ENCODE measurements around the gene RMDN2.

Gene RMDN2

DNA sequence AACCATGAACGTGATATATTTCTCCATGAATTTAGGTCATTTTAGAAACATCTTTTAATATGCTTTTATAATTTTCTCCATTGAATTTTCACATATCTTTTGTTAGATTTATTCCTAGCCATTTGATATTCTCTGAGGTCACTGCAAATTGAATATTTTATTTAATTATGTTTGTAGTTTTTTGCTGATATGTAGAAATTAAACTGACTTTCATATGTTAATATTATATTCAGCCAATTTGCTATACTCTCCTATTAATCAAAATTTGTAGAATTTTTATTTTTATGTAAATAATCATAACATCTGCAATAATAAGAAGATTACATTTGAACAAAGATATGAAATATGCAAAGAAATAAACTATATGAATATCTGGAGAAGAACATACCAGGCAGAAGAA, 46.9 kb downstream of the RMDN2 start:
- H3K36me3 ChIP-seq (ENCODE audit: control insufficient read depth in 2 of 2, insufficient read depth in 2 of 2, low read length in 2 of 2): no peaks in the 10 kb centered on the region
- no peak overlapping the region for H3K27ac ChIP-seq (ENCODE audit: low read length)
- H3K4me1 ChIP-seq (ENCODE audit: control insufficient read depth, insufficient read depth, low read length): no peaks in the 10 kb centered on the region
- H3K9me3 ChIP-seq (ENCODE audit: control insufficient read depth in 2 of 2, low read length in 2 of 2): no peaks in the 10 kb centered on the region
- H3K27me3 ChIP-seq (ENCODE audit: control insufficient read depth in 1 of 2, insufficient read depth in 2 of 2, low read length in 2 of 2): no peaks in the 10 kb centered on the region
- no peak overlapping the region for H3K4me3 ChIP-seq (ENCODE audit: low read length in 2 of 2)
- H3K9ac ChIP-seq (ENCODE audit: low read length in 2 of 2): no peak overlapping the region

GRCh38 chr2:37973615-37974353, 48.7 kb downstream of the RMDN2 start:
- H3K4me3 ChIP-seq (ENCODE audit: low read length in 2 of 2): no peak overlapping the region
- H3K27me3 ChIP-seq (ENCODE audit: control insufficient read depth in 1 of 2, insufficient read depth in 2 of 2, low read length in 2 of 2): no peaks in the 10 kb centered on the region
- no peak overlapping the region for H3K9ac ChIP-seq (ENCODE audit: low read length in 2 of 2)
- H3K36me3 ChIP-seq (ENCODE audit: control insufficient read depth in 2 of 2, insufficient read depth in 2 of 2, low read length in 2 of 2): no peaks in the 10 kb centered on the region
- H3K4me1 ChIP-seq (ENCODE audit: control insufficient read depth, insufficient read depth, low read length): no peaks in the 10 kb centered on the region
- H3K27ac ChIP-seq (ENCODE audit: low read length): no peak overlapping the region
- H3K9me3 ChIP-seq (ENCODE audit: control insufficient read depth in 2 of 2, low read length in 2 of 2): no peaks in the 10 kb centered on the region

GRCh38 chr2:37975808-37976207, 50.7 kb downstream of the RMDN2 start:
- Histone ChIP-seq H3K4me3 (ENCODE audit: low read length in 2 of 2) (no peak overlapping the region), H3K4me1 (ENCODE audit: control insufficient read depth, insufficient read depth, low read length) (no peaks in the 10 kb centered on the region), H3K36me3 (ENCODE audit: control insufficient read depth in 2 of 2, insufficient read depth in 2 of 2, low read length in 2 of 2) (no peaks in the 10 kb centered on the region), H3K27ac (ENCODE audit: low read length) (no peak overlapping the region), H3K9ac (ENCODE audit: low read length in 2 of 2) (no peak overlapping the region), H3K9me3 (ENCODE audit: control insufficient read depth in 2 of 2, low read length in 2 of 2) (no peaks in the 10 kb centered on the region), H3K27me3 (ENCODE audit: control insufficient read depth in 1 of 2, insufficient read depth in 2 of 2, low read length in 2 of 2) (no peaks in the 10 kb centered on the region)

DNA sequence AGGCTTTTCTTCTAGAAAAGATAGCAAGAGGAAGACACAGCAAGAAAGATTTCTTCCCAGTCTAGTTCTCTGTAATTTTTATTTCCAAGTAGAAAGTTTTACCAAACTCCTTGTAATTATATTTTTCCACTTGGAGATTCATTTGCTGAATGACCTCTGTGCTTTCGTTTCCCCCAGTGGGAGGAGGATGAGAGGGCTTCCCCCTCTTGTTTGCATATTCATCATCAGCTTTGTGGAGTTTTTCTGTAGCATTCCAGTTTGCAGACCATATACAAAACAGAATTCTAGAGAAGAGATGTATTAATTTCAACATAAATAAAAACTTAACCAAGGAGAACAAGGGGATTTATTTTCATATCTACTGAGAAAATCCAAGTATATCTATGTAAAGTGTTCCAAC, 51.3 kb downstream of the RMDN2 start:
- no peaks in the 10 kb centered on the region for H3K36me3 ChIP-seq (ENCODE audit: control insufficient read depth in 2 of 2, insufficient read depth in 2 of 2, low read length in 2 of 2)
- no peaks in the 10 kb centered on the region for H3K9me3 ChIP-seq (ENCODE audit: control insufficient read depth in 2 of 2, low read length in 2 of 2)
- no peaks in the 10 kb centered on the region for H3K4me1 ChIP-seq (ENCODE audit: control insufficient read depth, insufficient read depth, low read length)
- no peak overlapping the region for H3K9ac ChIP-seq (ENCODE audit: low read length in 2 of 2)
- H3K27ac ChIP-seq (ENCODE audit: low read length): no peak overlapping the region
- H3K27me3 ChIP-seq (ENCODE audit: control insufficient read depth in 1 of 2, insufficient read depth in 2 of 2, low read length in 2 of 2): no peaks in the 10 kb centered on the region
- no peak overlapping the region for H3K4me3 ChIP-seq (ENCODE audit: low read length in 2 of 2)

DNA sequence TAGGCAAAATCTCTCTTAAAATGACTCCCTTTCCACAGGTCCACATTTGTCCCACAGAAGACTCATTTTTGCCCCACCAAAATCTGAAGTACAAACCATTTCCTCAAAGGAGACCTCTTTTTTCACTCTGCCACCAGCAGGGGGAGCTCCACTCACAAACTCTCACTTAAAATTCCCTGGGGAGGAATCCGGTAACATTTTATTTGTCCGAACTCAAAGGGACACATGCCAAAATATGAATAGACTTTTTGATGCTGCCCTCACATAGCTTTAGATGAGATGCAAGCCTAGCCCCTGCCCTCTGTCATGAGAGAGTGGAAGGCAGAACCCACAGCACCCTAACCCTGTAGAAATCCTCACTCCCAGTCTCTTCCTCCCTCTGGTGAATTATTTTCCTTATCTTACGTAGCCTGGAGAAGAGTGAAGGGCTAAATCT, 57.1 kb downstream of the RMDN2 start:
- Histone ChIP-seq H3K36me3 (ENCODE audit: control insufficient read depth in 2 of 2, insufficient read depth in 2 of 2, low read length in 2 of 2) (no peaks in the 10 kb centered on the region), H3K27ac (ENCODE audit: low read length) (no peak overlapping the region), H3K9ac (ENCODE audit: low read length in 2 of 2) (peak overlapping the region; percentile 25 to 37), H3K9me3 (ENCODE audit: control insufficient read depth in 2 of 2, low read length in 2 of 2) (no peaks in the 10 kb centered on the region), H3K4me1 (ENCODE audit: control insufficient read depth, insufficient read depth, low read length) (no peaks in the 10 kb centered on the region), H3K4me3 (ENCODE audit: low read length in 2 of 2) (peak overlapping the region; percentile 53 to 72), H3K27me3 (ENCODE audit: control insufficient read depth in 1 of 2, insufficient read depth in 2 of 2, low read length in 2 of 2) (no peaks in the 10 kb centered on the region)

GRCh38 chr2:37982847-37983246, 57.8 kb downstream of the RMDN2 start:
- Histone ChIP-seq H3K27me3 (ENCODE audit: control insufficient read depth in 1 of 2, insufficient read depth in 2 of 2, low read length in 2 of 2) (no peaks in the 10 kb centered on the region), H3K4me1 (ENCODE audit: control insufficient read depth, insufficient read depth, low read length) (no peaks in the 10 kb centered on the region), H3K4me3 (ENCODE audit: low read length in 2 of 2) (no peak overlapping the region), H3K27ac (ENCODE audit: low read length) (no peak overlapping the region), H3K9ac (ENCODE audit: low read length in 2 of 2) (no peak overlapping the region), H3K9me3 (ENCODE audit: control insufficient read depth in 2 of 2, low read length in 2 of 2) (no peaks in the 10 kb centered on the region), H3K36me3 (ENCODE audit: control insufficient read depth in 2 of 2, insufficient read depth in 2 of 2, low read length in 2 of 2) (no peaks in the 10 kb centered on the region)

DNA sequence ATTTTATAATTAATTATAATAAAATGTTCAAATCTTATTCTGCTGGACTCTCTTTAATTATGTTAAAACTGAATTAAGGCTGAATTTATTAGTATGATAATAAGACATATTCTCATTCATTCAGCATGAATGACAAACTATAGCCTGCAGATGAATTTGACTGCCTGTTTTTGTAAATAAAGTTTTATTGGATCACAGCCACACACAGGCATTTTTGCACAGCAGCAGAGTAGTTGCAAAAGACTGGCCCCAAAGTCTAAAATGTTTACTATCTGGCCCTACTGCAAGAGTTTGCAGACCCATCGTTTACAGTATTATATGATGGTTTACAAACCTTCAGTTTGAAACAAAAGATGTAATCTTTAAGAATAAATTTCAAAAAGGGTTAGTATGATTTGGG, 58.6 kb downstream of the RMDN2 start:
- Histone ChIP-seq H3K27me3 (ENCODE audit: control insufficient read depth in 1 of 2, insufficient read depth in 2 of 2, low read length in 2 of 2) (no peaks in the 10 kb centered on the region), H3K36me3 (ENCODE audit: control insufficient read depth in 2 of 2, insufficient read depth in 2 of 2, low read length in 2 of 2) (no peaks in the 10 kb centered on the region), H3K9ac (ENCODE audit: low read length in 2 of 2) (no peak overlapping the region), H3K27ac (ENCODE audit: low read length) (no peak overlapping the region), H3K4me1 (ENCODE audit: control insufficient read depth, insufficient read depth, low read length) (no peaks in the 10 kb centered on the region), H3K4me3 (ENCODE audit: low read length in 2 of 2) (no peak overlapping the region), H3K9me3 (ENCODE audit: control insufficient read depth in 2 of 2, low read length in 2 of 2) (no peaks in the 10 kb centered on the region)

- Histone ChIP-seq H3K4me3 (ENCODE audit: low read length in 2 of 2) (no peak overlapping the region), H3K9me3 (ENCODE audit: control insufficient read depth in 2 of 2, low read length in 2 of 2) (no peaks in the 10 kb centered on the region), H3K27ac (ENCODE audit: low read length) (no peak overlapping the region), H3K4me1 (ENCODE audit: control insufficient read depth, insufficient read depth, low read length) (no peaks in the 10 kb centered on the region), H3K27me3 (ENCODE audit: control insufficient read depth in 1 of 2, insufficient read depth in 2 of 2, low read length in 2 of 2) (no peaks in the 10 kb centered on the region), H3K36me3 (ENCODE audit: control insufficient read depth in 2 of 2, insufficient read depth in 2 of 2, low read length in 2 of 2) (no peaks in the 10 kb centered on the region), H3K9ac (ENCODE audit: low read length in 2 of 2) (no peak overlapping the region)
These were observed 59.1 kb downstream of the RMDN2 start for GRCh38 chr2:37984176-37984575.

- Histone ChIP-seq H3K9ac (ENCODE audit: low read length in 2 of 2) (no peak overlapping the region), H3K36me3 (ENCODE audit: control insufficient read depth in 2 of 2, insufficient read depth in 2 of 2, low read length in 2 of 2) (no peaks in the 10 kb centered on the region), H3K27ac (ENCODE audit: low read length) (no peak overlapping the region), H3K27me3 (ENCODE audit: control insufficient read depth in 1 of 2, insufficient read depth in 2 of 2, low read length in 2 of 2) (no peaks in the 10 kb centered on the region), H3K4me3 (ENCODE audit: low read length in 2 of 2) (no peak overlapping the region), H3K4me1 (ENCODE audit: control insufficient read depth, insufficient read depth, low read length) (no peaks in the 10 kb centered on the region), H3K9me3 (ENCODE audit: control insufficient read depth in 2 of 2, low read length in 2 of 2) (no peaks in the 10 kb centered on the region)
These were observed 59.5 kb downstream of the RMDN2 start for GRCh38 chr2:37984589-37984988.

GRCh38 chr2:37985333-37985732, 60.2 kb downstream of the RMDN2 start:
- Histone ChIP-seq H3K36me3 (ENCODE audit: control insufficient read depth in 2 of 2, insufficient read depth in 2 of 2, low read length in 2 of 2) (no peaks in the 10 kb centered on the region), H3K4me3 (ENCODE audit: low read length in 2 of 2) (no peak overlapping the region), H3K9me3 (ENCODE audit: control insufficient read depth in 2 of 2, low read length in 2 of 2) (no peaks in the 10 kb centered on the region), H3K27ac (ENCODE audit: low read length) (no peak overlapping the region), H3K9ac (ENCODE audit: low read length in 2 of 2) (no peak overlapping the region), H3K27me3 (ENCODE audit: control insufficient read depth in 1 of 2, insufficient read depth in 2 of 2, low read length in 2 of 2) (no peaks in the 10 kb centered on the region), H3K4me1 (ENCODE audit: control insufficient read depth, insufficient read depth, low read length) (no peaks in the 10 kb centered on the region)

DNA sequence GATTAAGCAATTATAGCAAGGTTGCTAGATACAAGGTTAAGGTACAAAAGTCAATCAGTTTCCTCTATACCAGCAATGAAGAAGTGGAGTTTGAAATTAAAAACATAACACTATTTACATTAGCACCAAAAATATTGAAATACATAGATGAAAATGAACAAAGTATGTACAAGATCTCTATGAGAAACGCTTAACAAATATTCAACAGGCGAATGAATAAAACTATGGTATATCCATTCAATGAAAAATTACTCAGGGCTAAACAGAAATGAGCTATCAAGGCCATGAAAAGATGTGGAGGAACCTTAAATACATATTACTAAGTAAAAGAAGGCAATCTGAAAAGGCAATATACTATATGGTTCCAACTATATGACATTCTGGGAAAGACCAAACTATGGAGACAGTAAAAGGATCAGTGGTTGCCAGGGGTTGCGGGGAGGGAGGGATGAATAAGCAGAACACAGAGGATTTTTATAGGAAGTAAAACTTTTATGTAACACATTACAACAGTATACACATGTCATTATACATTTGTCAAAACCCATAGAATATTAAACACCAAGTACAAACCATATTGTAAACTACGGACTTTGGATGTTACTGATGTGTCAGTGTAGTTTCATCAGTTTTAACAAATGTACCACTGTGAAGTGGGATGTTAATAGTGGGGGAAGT, 62.1 kb downstream of the RMDN2 start:
- no peak overlapping the region for H3K9ac ChIP-seq (ENCODE audit: low read length in 2 of 2)

More for the DNA sequence above, 62.1 kb downstream of the RMDN2 start:
- Histone ChIP-seq H3K4me3 (ENCODE audit: low read length in 2 of 2) (no peak overlapping the region), H3K36me3 (ENCODE audit: control insufficient read depth in 2 of 2, insufficient read depth in 2 of 2, low read length in 2 of 2) (no peaks in the 10 kb centered on the region), H3K9me3 (ENCODE audit: control insufficient read depth in 2 of 2, low read length in 2 of 2) (no peaks in the 10 kb centered on the region), H3K27ac (ENCODE audit: low read length) (no peak overlapping the region), H3K4me1 (ENCODE audit: control insufficient read depth, insufficient read depth, low read length) (no peaks in the 10 kb centered on the region), H3K27me3 (ENCODE audit: control insufficient read depth in 1 of 2, insufficient read depth in 2 of 2, low read length in 2 of 2) (no peaks in the 10 kb centered on the region)
